Activated CD8-positive, alpha-beta memory T cell treated with anti-CD3 and anti-CD28 coated beads, Interleukin-2, amount 10 ng/mL, durations not matched to agents 7 days and 5 days (primary cell): ENCODE results near the gene NFIC. TPM values are rescaled to one million over a fixed set of nuclear protein-coding genes. Genes with fewer than 3 reads are reported as not detected.
A peak's percentile ranks its signal among the peaks of the same experiment; 100 is the strongest.
"Not testable (repeated sequence)": the region's sequence is repeated elsewhere in the genome, so short reads cannot be mapped to it uniquely, and the experiment has no call there.

ENCODE experiments used
- ATAC-seq: fragments of 150-1000 bp; cut with Tn5 transposase; one replicate; pipeline ENCODE4 v1.10.0; 2021; ENCODE audit warnings: moderate library complexity
- CTCF ChIA-PET: fragments of 350-600 bp; sonication (Branson Sonifier 250); formaldehyde crosslinking; loops from one replicate; lab custom pipeline; 2021; ENCODE audit warnings: antibody characterized with exemption; lab: Charles Lee
- DNase-seq: peaks from one replicate; pipeline ENCODE4 v3.0.0-alpha.2; 2020
- H3K27ac Mint-ChIP-seq: one replicate; pipeline ENCODE4 v1.8.0; 2021; ENCODE audit warnings: mild to moderate bottlenecking, mixed read lengths
- H3K27me3 Mint-ChIP-seq: one replicate; pipeline ENCODE4 v1.8.0; 2021; ENCODE audit warnings: mixed read lengths
- H3K36me3 Mint-ChIP-seq: one replicate; pipeline ENCODE4 v1.8.0; 2021; ENCODE audit warnings: mild to moderate bottlenecking, mixed read lengths
- H3K4me1 Mint-ChIP-seq: one replicate; pipeline ENCODE4 v1.8.0; 2021; ENCODE audit warnings: mixed read lengths
- H3K4me3 Mint-ChIP-seq: one replicate; pipeline ENCODE4 v1.8.0; 2021; ENCODE audit warnings: mild to moderate bottlenecking, moderate library complexity, mixed read lengths
- H3K9me3 Mint-ChIP-seq: one replicate; pipeline ENCODE4 v1.8.0; 2022; ENCODE audit warnings: low read depth, mixed read lengths
- total RNA-seq, 2 experiments: library from RNA; stranded (reverse); gene quantifications; one replicate each; pipeline ENCODE4 v1.2.3, GENCODE V29; 2021

Gene NFIC
- total RNA-seq, 2 experiments from 2014 or later, result 14.0 to 15.1 TPM

DNA sequence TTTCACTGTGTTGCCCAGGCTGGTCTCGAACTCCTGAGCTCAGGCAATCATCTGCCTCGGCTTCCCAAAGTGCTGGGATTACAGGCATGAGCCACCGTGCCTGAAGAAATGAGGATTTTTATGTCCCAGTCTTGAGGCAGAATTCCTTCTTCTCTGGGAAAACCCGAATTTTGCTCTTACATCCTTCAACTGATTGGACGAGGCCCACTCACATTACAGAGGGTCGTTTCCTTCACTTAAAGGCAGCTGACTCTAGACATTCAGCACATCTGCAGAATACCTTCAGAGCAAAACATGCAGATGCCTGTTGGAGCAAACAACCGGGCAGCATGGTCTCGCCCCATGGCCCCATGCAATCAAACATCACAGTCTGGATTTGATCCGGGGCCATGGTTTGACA, 36.3 kb upstream of the NFIC start:
- Mint-ChIP-seq H3K27me3 (peaks cover 2% of the 10 kb centered on the region), H3K36me3 (no peaks in the 10 kb centered on the region), H3K9me3 (no peaks in the 10 kb centered on the region), H3K27ac (no peak overlapping the region), H3K4me3 (no peak overlapping the region), H3K4me1 (no peaks in the 10 kb centered on the region)
- ATAC-seq (no peak), DNase-seq (no peak)
- CTCF ChIA-PET, result interaction anchor here (0.7 to 1.6 kb wide), 4 partner anchors 25 to 143 kb away, joined by 3 to 6 read pairs (median 6); no protein-coding TSS in a partner anchor

DNA sequence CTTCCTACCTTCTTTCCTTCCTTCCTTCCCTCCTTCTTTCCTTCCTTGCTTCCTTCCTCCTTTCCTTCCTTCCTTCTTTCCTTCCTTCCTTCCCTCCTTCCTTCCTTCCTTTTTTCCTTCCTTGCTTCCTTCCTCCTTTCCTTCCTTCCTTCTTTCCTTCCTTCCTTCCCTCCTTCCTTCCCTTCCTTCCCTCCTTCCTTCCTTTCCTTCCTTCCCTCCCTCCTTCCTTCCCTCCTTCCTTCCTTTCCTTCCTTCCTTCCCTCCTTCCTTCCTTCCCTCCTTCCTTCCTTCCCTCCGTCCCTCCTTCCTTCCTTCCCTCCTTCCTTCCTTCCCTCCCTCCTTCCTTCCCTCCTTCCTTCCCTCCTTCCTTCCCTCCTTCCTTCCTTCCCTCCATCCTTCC, 34.2 kb upstream of the NFIC start:
- H3K4me1 Mint-ChIP-seq, CTCF ChIA-PET: not testable (repeated sequence)

DNA sequence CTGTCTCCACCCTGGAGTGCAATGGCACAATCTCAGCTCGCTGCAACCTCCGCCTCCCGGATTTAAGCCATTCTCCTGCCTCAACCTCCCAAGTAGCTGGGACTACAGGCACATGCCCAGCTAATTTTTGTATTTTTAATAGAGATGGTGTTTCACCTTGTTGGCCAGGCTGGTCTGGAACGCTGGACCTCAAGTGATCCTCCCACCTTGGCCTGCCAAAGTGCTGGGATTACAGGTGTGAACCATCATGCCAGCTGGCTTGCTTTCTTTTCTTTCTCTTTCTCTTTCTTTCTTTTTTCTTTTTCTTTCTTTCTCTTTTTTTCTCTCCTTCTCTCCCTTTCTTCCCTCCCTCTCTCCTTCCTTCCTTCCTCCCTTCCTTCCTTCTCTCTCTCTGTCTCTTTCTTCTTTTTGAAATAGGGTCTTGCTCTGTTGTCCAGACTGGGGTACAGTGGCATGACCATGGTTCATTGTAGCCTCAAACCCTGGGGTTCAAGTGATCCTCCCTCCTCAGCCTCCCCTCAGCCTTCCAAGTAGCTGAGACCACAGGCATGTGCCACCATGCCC, 33.3 kb upstream of the NFIC start:
- Mint-ChIP-seq H3K27ac (no peak overlapping the region), H3K27me3 (peaks cover 2% of the 10 kb centered on the region), H3K36me3 (no peaks in the 10 kb centered on the region), H3K9me3 (no peaks in the 10 kb centered on the region), H3K4me1 (no peaks in the 10 kb centered on the region), H3K4me3 (no peak overlapping the region)
- ATAC-seq (no peak), DNase-seq (no peak)
- CTCF ChIA-PET, result interaction anchor here (0.9 kb wide), 1 partner anchor 96 kb away, joined by 4 read pairs; no protein-coding TSS in a partner anchor

More for the DNA sequence above, 34.2 kb upstream of the NFIC start:
- H3K9me3 Mint-ChIP-seq, DNase-seq, H3K27ac Mint-ChIP-seq, H3K27me3 Mint-ChIP-seq, ATAC-seq, H3K4me3 Mint-ChIP-seq, H3K36me3 Mint-ChIP-seq: not testable (repeated sequence)

DNA sequence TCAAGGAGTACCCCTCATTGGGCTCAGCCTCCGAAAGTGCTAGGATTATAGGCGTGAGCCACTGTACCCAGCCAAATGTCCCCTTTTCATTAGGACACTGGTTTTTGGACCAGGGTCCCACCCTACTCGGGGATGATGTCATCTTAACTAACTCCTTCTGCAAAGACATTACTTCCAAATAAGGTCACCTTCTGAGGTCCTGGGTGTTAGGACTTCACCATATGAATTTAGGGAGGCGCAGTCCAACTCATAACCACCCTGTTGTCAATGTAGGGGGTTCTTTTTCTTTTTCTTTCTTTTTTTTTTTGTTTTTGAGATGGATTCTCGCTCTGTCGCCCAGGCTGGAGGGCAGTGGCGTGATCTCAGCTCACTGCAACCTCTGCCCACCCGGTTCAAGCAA, 32.7 kb upstream of the NFIC start:
- Mint-ChIP-seq H3K4me1 (peaks cover 3% of the 10 kb centered on the region), H3K27me3 (peaks cover 2% of the 10 kb centered on the region), H3K36me3 (no peaks in the 10 kb centered on the region), H3K9me3 (no peaks in the 10 kb centered on the region), H3K27ac (no peak overlapping the region), H3K4me3 (no peak overlapping the region)
- CTCF ChIA-PET, result interaction anchor here (0.9 kb wide), 1 partner anchor 95 kb away, joined by 4 read pairs; no protein-coding TSS in a partner anchor
- DNase-seq (no peak), ATAC-seq (no peak)

DNA sequence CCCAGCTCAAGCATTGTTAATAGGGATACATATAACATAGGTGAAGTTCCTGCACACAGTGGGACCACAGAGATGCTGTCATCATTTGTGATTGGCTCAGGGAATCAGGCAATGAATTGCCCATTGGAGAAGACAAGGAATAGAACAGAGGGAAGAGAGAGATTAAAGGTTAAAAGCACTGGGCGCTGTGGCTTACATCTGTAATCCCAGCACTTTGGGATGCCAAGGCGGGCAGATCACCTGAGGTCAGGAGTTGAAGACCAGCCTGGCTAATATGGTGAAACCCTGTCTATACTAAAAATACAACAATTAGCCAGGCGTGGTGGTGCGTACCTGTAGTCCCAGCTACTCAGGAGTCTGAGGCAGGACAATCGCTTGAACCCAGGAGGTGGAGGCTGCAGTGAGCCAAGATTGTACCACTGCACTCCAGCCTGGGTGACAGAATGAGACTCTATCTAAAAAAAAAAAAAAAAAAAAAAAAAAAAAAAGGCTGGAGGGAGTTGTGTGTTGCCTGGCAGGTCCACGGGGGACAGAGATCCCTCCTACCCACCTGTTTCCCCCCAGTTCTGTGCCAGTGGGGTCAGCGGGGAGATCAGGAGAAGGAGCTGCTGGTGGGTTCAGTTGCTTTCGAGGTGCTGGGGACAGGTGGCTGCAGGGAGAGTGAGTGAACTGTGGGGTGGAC, 31.5 kb upstream of the NFIC start:
- not testable (repeated sequence) for H3K4me3 Mint-ChIP-seq, H3K9me3 Mint-ChIP-seq, H3K27me3 Mint-ChIP-seq, DNase-seq, H3K27ac Mint-ChIP-seq, ATAC-seq, H3K36me3 Mint-ChIP-seq, H3K4me1 Mint-ChIP-seq
- CTCF ChIA-PET, result interaction anchor here (1.5 kb wide), 1 partner anchor 8 kb away, joined by 4 read pairs; no protein-coding TSS in a partner anchor

DNA sequence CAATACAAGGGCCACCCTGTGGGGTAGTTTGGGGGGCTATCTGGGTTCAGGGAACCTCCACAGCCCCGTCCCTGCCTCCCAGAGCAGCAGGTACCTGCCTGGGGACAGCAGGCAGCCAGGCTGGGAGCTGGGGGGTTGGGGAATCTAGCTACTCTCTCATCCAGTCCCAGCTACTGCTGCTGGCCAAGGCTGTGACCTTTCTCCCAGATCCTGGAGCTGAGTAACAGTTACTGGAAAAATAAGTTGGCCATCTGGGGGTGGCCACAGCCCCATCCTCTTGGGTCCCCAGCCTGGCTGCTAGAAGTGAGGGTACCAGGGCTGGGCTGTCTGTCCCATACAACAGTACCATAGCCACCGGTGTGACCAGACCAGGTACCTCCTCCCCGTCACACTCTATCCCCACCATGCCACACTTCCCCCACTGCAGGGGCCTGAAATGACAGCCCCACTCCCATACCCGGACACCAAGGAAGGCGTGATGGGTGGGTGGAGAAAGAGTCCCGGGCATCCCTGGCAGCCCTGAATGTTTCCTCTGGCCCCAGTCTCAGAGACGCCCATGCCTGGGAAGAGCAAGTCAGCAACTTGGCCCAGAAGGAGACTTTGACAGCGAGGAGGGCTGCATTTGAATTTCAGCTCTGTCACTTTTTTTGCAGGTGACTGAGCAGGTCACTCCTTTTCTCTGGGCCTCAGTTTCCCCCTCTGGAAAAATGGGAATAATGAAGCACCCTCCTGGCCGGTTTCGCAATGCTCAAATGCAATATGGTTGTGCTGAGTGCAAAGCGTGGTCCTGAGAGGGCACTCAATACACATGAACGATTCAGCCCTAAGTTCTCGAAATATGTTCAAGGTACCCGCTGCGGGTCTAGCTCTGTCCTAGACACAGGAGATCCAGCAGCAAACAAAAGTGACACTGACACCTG, 30.7 kb upstream of the NFIC start:
- Mint-ChIP-seq H3K9me3 (no peaks in the 10 kb centered on the region), H3K27ac (no peak overlapping the region), H3K4me1 (peaks cover 6% of the 10 kb centered on the region), H3K36me3 (no peaks in the 10 kb centered on the region), H3K4me3 (no peak overlapping the region), H3K27me3 (peaks cover 2% of the 10 kb centered on the region)
- CTCF ChIA-PET, result interaction anchor here (1.5 kb wide), 1 partner anchor 8 kb away, joined by 4 read pairs; no protein-coding TSS in a partner anchor
- ATAC-seq, result no peak
- no peak for DNase-seq

DNA sequence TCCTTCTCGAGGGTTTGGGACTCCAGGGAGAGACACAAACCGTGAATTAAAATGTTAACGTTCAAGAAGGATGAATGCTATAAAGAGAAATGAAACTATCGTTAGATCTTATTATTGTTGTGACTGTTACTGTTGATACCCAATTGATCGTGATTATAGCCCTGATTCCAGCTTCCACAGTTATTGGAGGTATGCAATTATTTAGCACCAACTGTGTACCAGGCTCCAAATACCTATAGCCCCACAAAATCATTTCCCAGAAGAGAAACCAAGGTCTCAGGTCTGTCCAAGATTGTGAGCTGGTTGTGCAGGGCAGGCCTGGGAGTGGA, 30.1 kb upstream of the NFIC start:
- Mint-ChIP-seq H3K27me3 (no peaks in the 10 kb centered on the region), H3K36me3 (no peaks in the 10 kb centered on the region), H3K27ac (no peak overlapping the region), H3K4me3 (no peak overlapping the region), H3K4me1 (peaks cover 6% of the 10 kb centered on the region), H3K9me3 (no peaks in the 10 kb centered on the region)
- CTCF ChIA-PET, result interaction anchor here (1.5 kb wide), 1 partner anchor 9 kb away, joined by 4 read pairs; no protein-coding TSS in a partner anchor
- DNase-seq (no peak), ATAC-seq (no peak)

DNA sequence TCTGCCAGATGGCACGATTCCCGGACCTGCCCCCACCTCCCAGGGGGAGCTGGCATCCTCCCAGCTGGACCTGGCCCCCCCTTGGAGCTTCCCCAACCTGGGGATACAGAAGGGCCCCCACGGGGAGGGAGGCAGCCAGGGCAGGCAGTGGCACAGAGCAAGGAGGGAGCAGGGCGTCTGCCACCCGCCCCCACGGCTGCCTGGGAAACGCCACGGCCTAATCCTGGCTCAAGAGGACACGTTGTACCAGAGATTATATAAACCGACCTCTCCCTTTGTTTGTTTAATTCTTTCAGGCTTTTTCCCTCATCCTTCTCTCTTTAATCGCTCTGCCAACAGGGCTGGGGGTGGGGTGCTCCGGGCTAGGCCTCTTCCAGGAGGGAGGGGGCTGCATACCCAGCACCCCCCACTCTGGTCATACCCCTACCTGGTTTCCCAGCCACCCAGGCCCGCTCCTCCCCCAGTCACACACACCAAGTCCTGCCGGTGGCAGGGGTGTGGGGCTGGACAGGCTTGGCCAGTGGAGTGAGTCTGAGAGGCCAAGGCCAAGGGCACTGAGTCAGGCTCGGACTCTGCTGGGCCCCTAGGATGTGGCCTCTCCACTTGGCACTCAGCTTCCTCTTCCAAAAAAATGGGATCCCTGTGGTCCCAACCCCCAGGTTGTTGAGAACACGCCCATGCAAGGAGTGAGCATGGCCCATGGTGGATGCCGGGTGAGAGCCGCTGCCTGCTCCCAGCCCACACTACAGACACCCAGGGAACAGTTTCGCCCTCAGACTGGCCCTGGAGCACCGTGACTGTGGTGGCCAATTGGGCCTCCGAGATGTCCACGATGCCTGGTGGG, 29.5 kb upstream of the NFIC start:
- ATAC-seq, result no peak
- H3K27ac Mint-ChIP-seq, result no peak overlapping the region

DNA sequence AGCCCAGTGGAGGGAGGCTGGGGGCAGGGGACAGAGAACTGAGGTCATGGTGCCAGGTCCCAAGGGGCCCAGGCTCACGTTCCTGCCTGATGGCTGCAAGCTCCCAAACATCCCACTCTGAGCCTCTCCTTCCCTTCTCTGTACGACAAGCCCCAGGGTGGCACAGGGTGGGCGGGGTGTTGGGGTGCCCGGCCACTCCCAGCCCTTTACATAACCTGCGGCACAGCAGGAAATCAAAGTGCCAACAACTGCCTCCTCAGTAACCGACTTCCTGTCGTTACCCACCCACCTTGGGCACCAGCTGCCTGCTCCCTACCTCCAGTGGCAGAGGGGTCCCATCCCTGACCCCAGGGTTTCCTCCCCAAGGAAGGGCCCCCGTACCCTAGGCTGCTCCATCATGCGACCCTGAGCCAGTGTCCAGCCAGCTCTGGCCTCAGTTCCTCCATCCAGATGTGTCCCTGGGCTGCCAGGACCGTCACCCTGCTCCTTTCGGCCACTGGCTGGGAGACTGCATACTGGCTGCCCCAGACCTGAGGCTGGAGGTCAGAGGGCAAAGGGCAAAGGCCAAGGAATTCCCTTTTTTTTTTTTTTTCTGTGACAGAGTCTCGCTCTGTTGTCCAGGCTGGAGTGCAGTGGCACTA, 27.7 kb upstream of the NFIC start:
- Mint-ChIP-seq H3K27ac (no peak overlapping the region), H3K9me3 (no peaks in the 10 kb centered on the region), H3K27me3 (no peaks in the 10 kb centered on the region), H3K4me3 (no peak overlapping the region), H3K36me3 (no peaks in the 10 kb centered on the region), H3K4me1 (peaks cover 6% of the 10 kb centered on the region)
- peak; percentile 74 for ATAC-seq
- peak; percentile 63 for DNase-seq
- CTCF ChIA-PET, result interaction anchor here (0.7 to 2.0 kb wide), 3 partner anchors 12 to 331 kb away, joined by 3 to 7 read pairs (median 6); no protein-coding TSS in a partner anchor

More for the DNA sequence above, 29.5 kb upstream of the NFIC start:
- H3K27me3 Mint-ChIP-seq, result no peaks in the 10 kb centered on the region
- H3K4me3 Mint-ChIP-seq, result no peak overlapping the region
- peaks cover 6% of the 10 kb centered on the region for H3K4me1 Mint-ChIP-seq
- CTCF ChIA-PET, result interaction anchor here (1.4 to 2.0 kb wide), 2 partner anchors 10 to 92 kb away, joined by 6 to 7 read pairs; no protein-coding TSS in a partner anchor
- H3K9me3 Mint-ChIP-seq, result no peaks in the 10 kb centered on the region
- no peaks in the 10 kb centered on the region for H3K36me3 Mint-ChIP-seq
- DNase-seq, result no peak

DNA sequence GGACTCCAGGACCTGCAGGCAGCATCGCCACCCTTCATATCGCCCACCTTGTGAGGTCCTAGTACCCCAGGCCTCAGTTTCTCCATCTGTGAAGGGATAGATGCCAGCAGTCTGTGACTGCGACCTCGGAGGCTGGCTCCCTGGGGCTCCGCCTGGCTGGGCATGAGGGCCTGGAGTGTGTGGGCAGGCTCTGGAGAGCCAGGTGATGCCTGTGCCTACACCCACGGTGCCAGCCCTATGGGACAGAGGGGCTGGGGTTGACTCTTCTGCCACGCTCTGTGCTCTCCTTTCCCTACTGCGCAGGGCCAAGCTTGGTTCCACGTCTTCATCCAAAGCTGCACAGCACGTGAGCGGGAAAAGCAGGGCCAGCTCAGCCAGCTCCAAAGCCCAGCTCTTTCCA, 26.0 kb upstream of the NFIC start:
- CTCF ChIA-PET, result interaction anchor here (1.0 kb wide), 1 partner anchor 89 kb away, joined by 3 read pairs; no protein-coding TSS in a partner anchor
- DNase-seq (no peak), ATAC-seq (no peak)
- H3K36me3 Mint-ChIP-seq, result no peaks in the 10 kb centered on the region
- peaks cover 6% of the 10 kb centered on the region for H3K4me1 Mint-ChIP-seq
- H3K27me3 Mint-ChIP-seq, result no peaks in the 10 kb centered on the region
- H3K4me3 Mint-ChIP-seq, result no peak overlapping the region
- no peak overlapping the region for H3K27ac Mint-ChIP-seq
- H3K9me3 Mint-ChIP-seq, result no peaks in the 10 kb centered on the region

DNA sequence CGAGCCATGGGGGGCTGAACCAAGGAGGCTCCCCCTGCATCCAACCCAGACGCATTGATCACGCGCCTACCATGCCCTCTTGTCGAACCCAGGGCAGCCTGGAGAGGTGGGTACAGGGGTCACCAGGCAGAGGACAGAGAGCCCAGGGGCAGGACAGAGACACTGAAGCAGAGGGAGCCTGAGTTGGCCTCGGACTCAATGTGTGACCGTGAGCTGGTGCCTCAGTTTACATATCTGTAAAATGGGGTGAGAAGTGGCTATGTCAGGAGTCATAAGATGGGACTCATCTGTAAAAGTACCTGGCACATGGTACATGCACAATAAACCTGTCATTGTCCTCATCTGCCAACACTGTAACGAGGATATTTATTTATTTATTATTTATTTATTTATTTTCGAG, 24.1 kb upstream of the NFIC start:
- Mint-ChIP-seq H3K36me3 (no peaks in the 10 kb centered on the region), H3K27me3 (no peaks in the 10 kb centered on the region), H3K9me3 (no peaks in the 10 kb centered on the region), H3K4me1 (peaks cover 6% of the 10 kb centered on the region), H3K4me3 (no peak overlapping the region), H3K27ac (no peak overlapping the region)
- CTCF ChIA-PET, result interaction anchor here (0.6 to 1.6 kb wide), 2 partner anchors 88 to 127 kb away, joined by 3 to 14 read pairs; no protein-coding TSS in a partner anchor
- no peak for ATAC-seq
- DNase-seq, result no peak

DNA sequence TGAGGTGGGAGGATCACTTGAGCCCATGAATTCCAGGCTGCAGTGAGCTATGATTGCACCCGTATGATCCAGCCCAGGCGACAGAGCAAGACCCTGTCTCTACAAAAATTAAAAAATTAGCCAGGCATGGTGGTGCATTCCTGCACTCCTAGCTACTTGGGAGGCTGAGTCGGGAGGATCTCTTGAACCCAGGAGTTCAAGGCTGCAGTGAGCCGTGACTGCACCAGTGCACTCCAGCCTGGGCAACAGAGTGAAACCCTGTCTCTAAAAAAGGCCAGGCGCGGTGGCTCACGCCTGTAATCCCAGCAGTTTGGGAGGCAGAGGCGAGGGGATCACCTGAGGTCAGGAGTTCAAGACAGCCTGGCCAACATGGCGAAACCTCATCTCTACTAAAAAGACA, 23.4 kb upstream of the NFIC start:
- H3K27ac Mint-ChIP-seq, ATAC-seq, H3K4me1 Mint-ChIP-seq, H3K27me3 Mint-ChIP-seq, DNase-seq, H3K4me3 Mint-ChIP-seq, H3K9me3 Mint-ChIP-seq, H3K36me3 Mint-ChIP-seq: not testable (repeated sequence)
- CTCF ChIA-PET, result interaction anchor here (0.9 to 1.6 kb wide), 2 partner anchors 78 to 87 kb away, joined by 3 to 14 read pairs; no protein-coding TSS in a partner anchor
